HPDE6-E6E7 (cell line): ENCODE measurements around the gene RO60.

Source experiments
- DNase-seq: peaks from one replicate; pipeline ENCODE4 v3.0.0; 2011; ENCODE audit warnings: missing footprints; ENCODE audit errors: extremely low spot score

The RO60 gene

DNA sequence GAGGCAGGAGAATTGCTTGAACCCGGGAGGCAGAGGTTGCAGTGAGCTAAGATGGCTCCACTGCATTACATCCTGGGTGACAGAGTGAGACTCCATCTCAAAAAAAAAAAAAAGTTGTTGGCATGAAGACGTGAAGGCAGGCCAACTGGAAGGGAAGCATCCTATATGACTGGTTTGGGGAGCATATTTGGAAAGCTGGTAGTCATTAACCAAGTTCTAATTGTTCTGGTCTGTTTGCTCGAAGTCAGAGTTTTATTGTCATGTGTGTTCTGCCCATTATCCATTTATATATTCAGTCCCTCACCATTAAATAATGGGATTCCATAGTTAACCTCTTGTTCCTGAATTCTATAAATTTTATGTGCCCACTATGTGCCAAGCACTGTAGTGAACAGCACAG, 49.1 kb downstream of the RO60 start:
- DNase-seq: no peak
